HEK293 (cell line): Measurements from ENCODE around the gene KIAA0513.

Source experiments
- ZNF114 ChIP-seq: fragments of 450-650 bp; formaldehyde crosslinking; IDR thresholded peaks from 2 replicates; pipeline ENCODE4 v1.5.0; 2017; ENCODE audit warnings: missing biosample characterization, missing genetic modification characterization
- ZNF221 ChIP-seq: fragments of 450-650 bp; formaldehyde crosslinking; IDR thresholded peaks from 2 replicates; pipeline ENCODE4 v1.5.1; 2017; ENCODE audit warnings: missing biosample characterization, missing genetic modification characterization, borderline replicate concordance
- ZNF266 ChIP-seq: fragments of 450-650 bp; formaldehyde crosslinking; IDR thresholded peaks from 2 replicates; pipeline ENCODE4 v1.5.1; 2016; ENCODE audit warnings: missing biosample characterization, missing genetic modification characterization, low read depth

- TF ChIP-seq ZNF266 (tag by site-specific recombination) (no peak), ZNF221 (tag by site-specific recombination) (no peak), ZNF114 (no peak)
These were observed 109.2 kb downstream of the KIAA0513 start for GRCh38 chr16:85136702-85137322.
